SJCRH30 (cell line): ENCODE results near the gene PTTG1IP2. TPM values are rescaled to one million over a fixed set of nuclear protein-coding genes. Genes with fewer than 3 reads are reported as not detected.
"Not testable (repeated sequence)": the region's sequence is repeated elsewhere in the genome, so short reads cannot be mapped to it uniquely, and the experiment has no call there.

Experiments
- DNase-seq, 2 experiments: peaks; one replicate each; pipeline ENCODE4 v3.0.0-alpha.2; 2015 to 2020
- H3K27ac ChIP-seq: fragments of 250-450 bp; sonication (Bioruptor Pico); 2 replicates; pipeline ENCODE4 v1.5.1; 2020; ENCODE audit warnings: mild to moderate bottlenecking, moderate library complexity
- H3K27me3 ChIP-seq: fragments of 250-450 bp; sonication (Bioruptor Pico); 2 replicates; pipeline ENCODE4 v1.5.1; 2020; ENCODE audit warnings: mild to moderate bottlenecking, moderate library complexity
- H3K36me3 ChIP-seq: fragments of 250-450 bp; sonication (Bioruptor Pico); 2 replicates; pipeline ENCODE4 v1.5.1; 2020; ENCODE audit warnings: mild to moderate bottlenecking, moderate library complexity
- H3K4me1 ChIP-seq: fragments of 250-450 bp; sonication (Bioruptor Pico); 2 replicates; pipeline ENCODE4 v1.5.1; 2020; ENCODE audit warnings: mild to moderate bottlenecking, moderate library complexity
- H3K4me3 ChIP-seq: fragments of 250-450 bp; sonication (Bioruptor Pico); 2 replicates; pipeline ENCODE4 v1.5.1; 2020; ENCODE audit warnings: mild to moderate bottlenecking, moderate library complexity
- H3K9me3 ChIP-seq: fragments of 250-450 bp; sonication (Bioruptor Pico); replicated peaks from 2 replicates; pipeline ENCODE4 v1.5.1; 2020; ENCODE audit warnings: mild to moderate bottlenecking, moderate library complexity
- total RNA-seq: library from RNA; depleted of rRNA; stranded (reverse); fragments of >200 nt; shearing (Covaris generic); gene quantifications from 2 replicates; pipeline ENCODE4 v1.2.3, GENCODE V29; 2014

PTTG1IP2 gene
- total RNA-seq, 1 experiment from 2014 or later = not detected

DNA sequence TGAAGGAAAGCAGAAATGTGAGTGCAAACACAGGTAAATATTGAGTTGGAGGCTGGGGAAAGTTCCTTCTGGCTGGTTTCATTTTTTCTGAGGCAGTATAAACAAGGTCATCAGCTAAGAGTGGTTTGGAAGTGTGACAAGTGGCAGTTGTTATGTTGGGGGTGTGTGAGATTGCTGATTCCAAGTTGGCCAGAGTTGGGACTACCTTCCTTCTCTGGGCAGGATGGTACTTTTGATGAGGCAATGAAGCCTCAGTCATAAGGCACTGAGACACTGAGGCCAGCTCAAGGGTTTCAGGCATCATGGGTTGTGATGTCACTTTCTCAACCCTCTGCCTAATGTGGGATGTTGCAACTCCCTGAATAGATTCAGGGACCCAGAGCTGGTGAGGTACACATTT, 8.2 kb upstream of the PTTG1IP2 start:
- H3K4me1 ChIP-seq = no peaks in the 10 kb centered on the region; the same call in 1 of the 2 replicates
- H3K36me3 ChIP-seq = no peaks in the 10 kb centered on the region
- no peak overlapping the region for H3K4me3 ChIP-seq
- no peak overlapping the region for H3K27ac ChIP-seq
- no peak for DNase-seq
- H3K9me3 ChIP-seq = peaks cover 7% of the 10 kb centered on the region
- no peaks in the 10 kb centered on the region for H3K27me3 ChIP-seq

DNA sequence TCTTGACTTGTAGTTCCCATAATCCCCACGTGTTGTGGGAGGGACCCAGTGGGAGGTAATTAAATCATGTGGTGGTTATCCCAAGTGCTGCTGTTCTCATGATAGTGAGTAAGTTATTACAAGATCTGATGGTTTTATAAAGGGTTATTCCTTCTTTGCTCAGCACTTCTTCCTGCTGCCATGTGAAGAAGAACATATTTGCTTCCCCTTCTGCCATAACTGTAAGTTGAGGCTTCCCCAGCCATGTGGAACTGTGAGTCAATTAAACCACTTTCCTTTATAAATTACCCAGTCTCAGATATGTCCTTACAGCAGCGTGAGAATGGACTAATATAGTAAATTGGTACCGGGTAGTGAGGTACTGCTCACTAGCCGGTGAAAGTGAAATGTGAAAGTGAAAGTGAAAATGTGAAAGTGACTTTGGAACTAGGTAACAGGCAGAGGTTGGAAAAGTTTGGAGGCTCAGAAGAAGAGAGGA, 6.2 kb upstream of the PTTG1IP2 start:
- not testable (repeated sequence) for H3K4me3 ChIP-seq, H3K27ac ChIP-seq, DNase-seq, H3K9me3 ChIP-seq, H3K36me3 ChIP-seq, H3K27me3 ChIP-seq, H3K4me1 ChIP-seq

DNA sequence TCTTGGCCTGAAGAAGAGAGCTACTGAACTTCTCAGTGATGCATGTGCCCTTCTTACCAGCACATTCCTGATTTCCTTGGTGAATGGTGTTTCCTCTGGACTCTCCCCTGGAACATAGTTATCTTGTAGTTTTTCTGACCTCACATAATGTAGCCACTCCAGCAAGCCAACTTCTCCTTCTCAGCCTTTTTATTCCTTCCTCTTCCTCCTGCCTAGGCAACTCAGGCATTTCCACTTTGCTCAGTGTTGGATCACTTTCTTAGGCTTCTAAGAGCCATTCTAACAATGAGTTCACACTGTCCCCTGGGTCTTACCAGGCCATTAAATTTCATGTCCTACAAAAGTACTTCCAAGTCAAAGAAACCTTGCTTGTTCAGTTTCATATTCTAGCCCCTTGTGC, 3.6 kb upstream of the PTTG1IP2 start:
- Histone ChIP-seq H3K9me3 (peaks cover 7% of the 10 kb centered on the region), H3K36me3 (no peaks in the 10 kb centered on the region), H3K4me1 (no peaks in the 10 kb centered on the region), H3K4me3 (no peak overlapping the region), H3K27ac (no peak overlapping the region), H3K27me3 (no peaks in the 10 kb centered on the region)
- no peak for DNase-seq

DNA sequence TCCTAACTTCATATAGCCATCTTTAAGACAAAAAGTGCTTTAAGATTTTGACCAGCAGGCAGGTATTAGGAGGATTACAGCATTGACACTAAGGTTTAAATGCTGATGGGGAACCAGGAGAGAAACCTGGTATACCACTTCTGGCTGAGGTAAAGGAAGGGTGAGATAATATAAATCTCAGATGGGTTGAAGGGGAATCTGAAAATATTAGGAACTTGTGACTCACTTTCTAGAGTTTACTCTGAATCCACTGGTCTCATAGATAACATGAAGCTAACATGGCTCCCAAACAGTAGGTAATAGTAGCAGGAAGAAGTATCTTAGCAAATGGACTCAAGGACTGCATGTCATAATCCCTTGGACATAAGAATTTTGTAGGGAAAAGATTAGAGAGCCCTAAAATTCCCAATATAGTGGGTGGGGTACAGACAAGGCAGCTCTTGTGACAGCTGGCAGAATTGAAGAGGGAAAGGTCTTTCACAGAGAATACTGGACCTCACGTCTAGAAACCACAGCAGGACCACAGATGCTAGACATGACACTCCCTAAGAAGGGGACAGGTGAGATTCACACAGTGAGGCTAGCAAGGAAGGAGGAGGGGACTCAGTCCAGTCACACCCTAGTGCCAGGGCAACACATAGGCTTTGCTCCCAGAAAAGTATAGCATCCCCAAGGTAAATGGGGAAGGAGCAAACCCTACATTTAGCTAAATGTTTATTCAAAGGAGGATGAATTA, 3.5 kb downstream of the PTTG1IP2 start:
- Histone ChIP-seq H3K36me3 (no peaks in the 10 kb centered on the region), H3K4me3 (no peak overlapping the region), H3K27ac (no peak overlapping the region), H3K27me3 (no peaks in the 10 kb centered on the region), H3K4me1 (no peaks in the 10 kb centered on the region), H3K9me3 (no peaks in the 10 kb centered on the region)
- DNase-seq = no peak

DNA sequence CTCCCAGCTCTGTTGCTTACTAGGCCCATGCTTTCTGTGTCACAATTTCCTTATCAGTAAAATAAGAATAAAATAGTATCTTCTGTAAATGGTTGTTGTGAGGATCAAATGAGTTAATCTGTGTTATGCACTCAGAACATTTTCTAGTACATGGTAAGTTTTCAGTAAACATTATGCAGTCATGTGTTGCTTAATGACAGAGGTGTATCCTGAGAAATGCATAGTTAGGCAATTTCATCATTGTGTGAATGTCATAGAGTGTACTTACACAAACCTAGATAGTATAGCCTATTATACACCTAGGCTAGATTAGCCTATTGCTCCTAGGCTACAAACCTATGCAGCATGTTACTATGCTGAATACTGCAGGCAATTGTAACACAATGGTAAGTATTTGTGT, 4.4 kb downstream of the PTTG1IP2 start:
- Histone ChIP-seq H3K4me3 (no peak overlapping the region), H3K4me1 (no peaks in the 10 kb centered on the region), H3K9me3 (no peaks in the 10 kb centered on the region), H3K27ac (no peak overlapping the region), H3K27me3 (no peaks in the 10 kb centered on the region), H3K36me3 (no peaks in the 10 kb centered on the region)
- no peak for DNase-seq

DNA sequence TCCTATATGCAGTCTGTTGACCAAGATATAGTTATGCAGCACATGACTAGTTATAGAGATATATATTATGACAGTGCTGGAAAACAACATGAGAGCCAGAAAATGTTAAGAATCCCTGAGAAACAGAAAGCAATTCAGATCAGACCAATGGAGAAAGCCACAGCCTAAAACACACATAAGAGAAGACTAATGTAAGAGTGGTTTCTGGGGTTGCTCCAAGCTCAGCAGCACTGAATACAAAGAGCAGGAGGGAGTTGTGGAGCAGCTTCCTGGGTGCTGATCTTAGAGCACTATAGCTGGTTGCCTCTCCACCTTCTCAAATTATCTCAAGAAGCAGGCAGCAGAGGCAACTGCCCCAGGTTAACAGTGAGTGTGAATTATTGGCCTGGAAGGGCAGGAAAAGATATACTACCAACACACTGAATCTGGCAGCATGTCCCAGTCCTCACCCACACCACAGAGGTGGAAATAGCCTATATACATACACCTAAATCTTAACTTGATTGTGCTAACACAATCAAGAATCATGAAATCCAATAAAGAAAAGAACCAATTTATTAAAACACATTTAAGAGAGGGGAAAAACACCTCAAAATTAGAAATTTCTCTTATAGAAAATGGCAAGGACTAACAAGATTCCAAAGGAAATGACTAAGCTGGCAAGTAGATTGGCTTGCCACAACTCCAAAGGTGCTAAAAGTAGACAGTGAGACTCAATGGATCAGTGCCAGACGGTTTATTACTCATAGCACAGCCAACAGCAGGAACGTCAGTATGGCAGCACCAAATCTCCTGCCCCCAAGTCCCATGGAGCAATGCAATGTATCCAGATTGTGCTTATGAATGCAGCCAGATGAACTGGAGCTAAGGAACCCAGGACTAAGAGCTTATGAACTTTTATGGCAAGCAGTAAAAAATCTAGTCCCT, 5.1 kb downstream of the PTTG1IP2 start:
- no peak for DNase-seq
- H3K27me3 ChIP-seq = no peaks in the 10 kb centered on the region
- H3K4me3 ChIP-seq = no peak overlapping the region
- no peak overlapping the region for H3K27ac ChIP-seq
- H3K9me3 ChIP-seq = no peaks in the 10 kb centered on the region
- H3K4me1 ChIP-seq = no peaks in the 10 kb centered on the region
- no peaks in the 10 kb centered on the region for H3K36me3 ChIP-seq

DNA sequence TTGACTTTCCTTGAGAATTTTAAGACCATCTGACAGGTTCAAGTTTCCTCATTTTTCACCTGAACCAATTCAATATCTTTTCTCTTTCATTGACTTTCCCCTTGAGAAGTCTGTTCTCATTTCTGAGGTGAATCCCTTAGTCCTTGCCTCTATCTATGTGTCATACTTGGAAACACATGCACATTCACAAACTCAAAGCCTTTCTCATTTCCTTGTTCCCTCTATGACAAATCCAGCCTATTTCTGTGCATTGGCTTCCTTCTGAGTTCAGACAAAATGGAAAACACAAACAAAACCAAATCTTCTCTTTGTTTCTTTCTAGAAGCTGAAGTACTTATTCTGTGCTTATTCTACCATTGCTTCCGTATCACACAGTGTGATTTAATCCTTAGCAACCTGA, 13.8 kb downstream of the PTTG1IP2 start:
- no peaks in the 10 kb centered on the region for H3K9me3 ChIP-seq
- DNase-seq = no peak
- H3K36me3 ChIP-seq = no peaks in the 10 kb centered on the region
- no peak overlapping the region for H3K4me3 ChIP-seq
- H3K4me1 ChIP-seq = no peaks in the 10 kb centered on the region
- H3K27me3 ChIP-seq = no peaks in the 10 kb centered on the region
- H3K27ac ChIP-seq = no peak overlapping the region

DNA sequence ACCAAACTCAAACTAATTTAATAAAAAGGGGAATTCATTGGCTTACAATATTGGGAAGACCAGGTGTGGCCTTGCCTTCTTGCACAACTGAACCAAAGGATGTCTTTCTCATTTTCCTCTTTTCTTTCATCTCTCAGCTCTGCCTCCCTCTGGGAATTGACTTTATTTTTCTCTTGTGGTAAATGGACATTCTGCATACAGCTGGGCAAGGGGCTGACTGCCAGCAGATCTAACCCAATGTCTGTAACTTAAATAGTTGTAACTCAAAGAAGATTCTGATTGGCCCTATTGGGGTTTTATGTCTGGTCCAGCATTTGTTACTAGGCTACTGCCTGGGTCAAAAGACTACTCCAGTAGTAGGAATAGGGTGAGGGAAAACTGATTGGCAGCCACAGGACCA, 15.3 kb downstream of the PTTG1IP2 start:
- no peak for DNase-seq
- no peaks in the 10 kb centered on the region for H3K27me3 ChIP-seq
- H3K9me3 ChIP-seq = no peaks in the 10 kb centered on the region; the same call in 1 of the 2 replicates

DNA sequence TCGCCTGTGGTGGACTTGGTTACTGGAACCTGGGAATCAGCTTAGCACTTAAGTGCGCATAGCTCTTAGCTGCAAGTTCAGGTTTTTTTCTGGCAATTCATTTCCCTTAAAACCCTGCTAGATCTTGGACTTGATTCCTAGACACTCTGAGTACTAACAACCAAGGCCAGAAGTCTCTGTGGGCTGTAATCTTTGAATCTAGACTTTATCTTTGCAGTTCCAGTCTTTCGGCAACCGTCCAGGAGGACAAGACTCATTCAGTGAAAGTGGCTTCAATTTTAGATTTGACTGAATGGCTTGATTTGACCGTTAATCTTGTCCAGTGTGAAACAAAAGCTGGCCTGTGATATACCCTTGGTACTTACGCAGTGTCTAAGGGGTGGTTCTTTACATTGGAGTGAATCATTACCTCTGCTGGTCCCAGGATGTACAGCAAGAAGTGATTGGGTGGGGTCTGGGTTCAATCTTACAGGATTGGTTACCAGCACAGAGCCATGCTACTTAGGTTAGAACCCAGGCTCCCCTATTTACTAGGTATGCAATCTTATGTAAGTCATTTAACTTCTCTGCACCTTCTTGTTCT, 16.4 kb downstream of the PTTG1IP2 start:
- Histone ChIP-seq H3K36me3 (no peaks in the 10 kb centered on the region), H3K27ac (no peak overlapping the region), H3K9me3 (no peaks in the 10 kb centered on the region; the same call in 1 of the 2 replicates), H3K27me3 (no peaks in the 10 kb centered on the region), H3K4me3 (no peak overlapping the region), H3K4me1 (no peaks in the 10 kb centered on the region)
- no peak for DNase-seq

More for the DNA sequence above, 15.3 kb downstream of the PTTG1IP2 start:
- no peak overlapping the region for H3K27ac ChIP-seq
- no peak overlapping the region for H3K4me3 ChIP-seq
- no peaks in the 10 kb centered on the region for H3K36me3 ChIP-seq
- no peaks in the 10 kb centered on the region for H3K4me1 ChIP-seq

DNA sequence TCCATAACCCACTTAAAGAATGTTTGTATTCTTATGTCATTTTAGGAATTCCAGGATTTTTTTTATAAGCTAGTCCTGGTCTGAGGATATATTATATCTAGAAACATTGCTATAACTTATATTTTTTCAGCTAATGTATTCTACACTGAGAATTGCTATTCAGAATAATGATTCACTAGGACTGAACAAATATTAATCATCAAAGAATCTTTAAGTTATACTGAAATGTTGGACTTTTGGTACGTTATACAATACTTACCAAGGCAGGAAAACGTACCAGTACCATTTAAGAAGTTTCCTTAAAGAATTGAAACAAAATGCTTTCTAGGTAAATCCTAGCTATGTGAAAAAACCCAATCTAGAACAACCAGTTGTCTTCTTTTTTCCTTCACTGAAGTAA, 18.4 kb downstream of the PTTG1IP2 start:
- no peak overlapping the region for H3K27ac ChIP-seq
- H3K4me1 ChIP-seq = no peaks in the 10 kb centered on the region
- no peaks in the 10 kb centered on the region for H3K27me3 ChIP-seq
- no peaks in the 10 kb centered on the region for H3K36me3 ChIP-seq
- no peaks in the 10 kb centered on the region; the same call in 1 of the 2 replicates for H3K9me3 ChIP-seq
- DNase-seq = no peak
- no peak overlapping the region for H3K4me3 ChIP-seq

DNA sequence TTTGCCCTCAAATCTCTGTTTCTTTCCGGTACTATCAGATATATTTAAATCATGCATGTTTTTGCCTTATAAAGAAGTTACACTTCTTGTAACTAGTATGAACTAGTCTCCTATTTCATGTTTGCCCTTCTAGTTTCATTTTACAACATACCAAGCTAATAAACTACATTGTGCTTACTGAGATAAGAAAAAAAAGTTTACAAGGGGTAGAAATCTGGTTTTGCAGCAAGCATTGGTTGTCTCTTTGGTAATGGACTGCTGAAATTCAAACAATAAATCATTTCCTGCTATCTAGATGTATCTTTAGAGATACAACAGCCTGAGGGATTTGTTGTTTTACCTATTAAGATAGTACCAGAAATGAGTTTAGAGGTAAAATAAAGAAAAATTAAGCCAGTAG, 18.8 kb downstream of the PTTG1IP2 start:
- H3K4me3 ChIP-seq = no peak overlapping the region
- H3K36me3 ChIP-seq = no peaks in the 10 kb centered on the region
- no peaks in the 10 kb centered on the region; the same call in 1 of the 2 replicates for H3K9me3 ChIP-seq
- H3K27me3 ChIP-seq = no peaks in the 10 kb centered on the region
- H3K4me1 ChIP-seq = no peaks in the 10 kb centered on the region
- no peak overlapping the region for H3K27ac ChIP-seq
- no peak for DNase-seq

DNA sequence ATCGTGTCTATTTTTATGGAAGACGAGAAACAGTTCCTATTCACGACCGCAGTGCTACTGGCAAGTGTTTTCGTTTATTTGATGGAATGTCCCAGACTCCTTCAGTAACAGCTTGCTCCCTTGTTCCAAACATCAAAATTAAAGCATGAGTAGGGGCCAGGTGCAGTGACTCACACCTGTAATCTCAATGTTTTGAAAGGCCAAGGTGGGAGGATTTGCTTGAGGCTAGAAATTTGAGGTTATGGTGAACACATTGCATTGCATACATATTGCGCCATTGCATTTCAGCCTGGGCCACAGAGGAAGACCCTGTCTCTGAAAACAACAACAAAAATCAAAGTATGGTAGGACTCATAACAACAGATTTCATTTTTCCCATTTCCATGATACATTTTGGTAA, 22.8 kb downstream of the PTTG1IP2 start:
- Histone ChIP-seq H3K4me1 (no peaks in the 10 kb centered on the region), H3K27ac (no peak overlapping the region), H3K9me3 (no peaks in the 10 kb centered on the region; the same call in 1 of the 2 replicates), H3K27me3 (no peaks in the 10 kb centered on the region), H3K4me3 (no peak overlapping the region), H3K36me3 (no peaks in the 10 kb centered on the region)
- DNase-seq = no peak

DNA sequence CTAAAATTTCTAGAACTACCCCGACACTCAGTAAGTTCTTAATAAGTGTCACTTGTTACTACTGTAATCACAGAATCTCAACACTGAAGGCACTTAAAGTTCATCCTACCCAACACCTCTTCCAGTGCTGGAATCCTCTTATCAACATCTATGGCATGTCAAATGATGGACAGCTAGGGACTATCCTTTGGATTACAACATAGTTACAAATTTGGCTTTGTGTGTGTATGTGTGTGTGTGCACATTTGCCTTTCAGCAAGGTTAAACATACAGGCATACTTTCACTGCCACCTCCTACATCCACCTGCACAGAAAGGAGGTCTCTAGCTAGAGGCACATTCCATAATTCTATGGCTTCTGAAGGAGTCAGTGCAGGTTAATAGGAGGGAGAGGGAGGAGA, 25.8 kb downstream of the PTTG1IP2 start:
- Histone ChIP-seq H3K36me3 (no peaks in the 10 kb centered on the region), H3K27me3 (no peaks in the 10 kb centered on the region), H3K9me3 (no peaks in the 10 kb centered on the region; the same call in 1 of the 2 replicates), H3K4me1 (no peaks in the 10 kb centered on the region), H3K4me3 (no peak overlapping the region), H3K27ac (no peak overlapping the region)
- DNase-seq = no peak

DNA sequence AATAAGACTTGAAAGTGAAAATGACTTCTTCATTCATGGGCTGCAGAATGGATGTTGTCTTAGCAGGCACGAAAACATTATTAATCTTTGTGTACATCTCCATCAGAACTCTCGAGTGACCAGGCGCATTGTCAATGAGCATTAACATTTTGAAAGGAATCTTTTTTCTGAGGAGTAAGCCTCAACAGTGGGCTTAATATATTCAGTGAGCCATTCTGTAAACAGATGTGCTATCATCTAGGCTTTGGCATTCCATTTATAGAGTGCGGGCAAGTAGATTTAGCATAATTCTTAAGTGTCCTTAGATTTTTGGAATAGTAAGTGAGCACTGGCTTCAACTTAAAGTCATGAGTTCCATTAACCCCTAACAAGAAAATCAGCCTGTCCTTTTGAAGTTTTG, 33.1 kb downstream of the PTTG1IP2 start:
- H3K4me1 ChIP-seq = no peaks in the 10 kb centered on the region
- H3K4me3 ChIP-seq = no peak overlapping the region
- DNase-seq = no peak
- H3K27ac ChIP-seq = no peak overlapping the region
- no peaks in the 10 kb centered on the region for H3K27me3 ChIP-seq
- no peaks in the 10 kb centered on the region for H3K36me3 ChIP-seq
- no peaks in the 10 kb centered on the region for H3K9me3 ChIP-seq

DNA sequence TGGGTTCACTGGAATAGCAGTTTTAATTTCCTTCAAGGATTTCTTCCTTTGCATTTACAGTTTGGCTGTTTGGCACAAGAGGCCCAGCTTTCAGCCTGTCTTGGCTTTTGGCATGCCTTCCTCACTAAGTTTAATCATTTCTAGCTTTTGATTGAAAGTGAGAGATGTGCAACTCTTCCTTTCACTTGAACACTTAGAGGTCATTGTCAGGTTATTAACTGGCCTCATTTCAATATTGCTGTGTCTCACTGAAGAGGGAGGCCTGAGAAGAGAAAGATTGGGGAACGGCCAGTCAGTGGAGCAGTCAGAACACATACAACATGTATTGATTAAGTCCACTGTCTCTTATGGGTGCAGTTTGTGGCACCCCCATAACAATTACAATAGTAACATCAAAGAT, 33.9 kb downstream of the PTTG1IP2 start:
- Histone ChIP-seq H3K27me3 (no peaks in the 10 kb centered on the region), H3K27ac (no peak overlapping the region), H3K36me3 (no peaks in the 10 kb centered on the region), H3K4me1 (no peaks in the 10 kb centered on the region), H3K9me3 (no peaks in the 10 kb centered on the region), H3K4me3 (no peak overlapping the region)
- DNase-seq = no peak
